ENCODE data around the gene CNOT11.
A peak's percentile ranks its signal among the peaks of the same experiment; 100 is the strongest.
"Not testable (repeated sequence)": the region's sequence is repeated elsewhere in the genome, so short reads cannot be mapped to it uniquely, and the experiment has no call there.

The CNOT11 gene

DNA sequence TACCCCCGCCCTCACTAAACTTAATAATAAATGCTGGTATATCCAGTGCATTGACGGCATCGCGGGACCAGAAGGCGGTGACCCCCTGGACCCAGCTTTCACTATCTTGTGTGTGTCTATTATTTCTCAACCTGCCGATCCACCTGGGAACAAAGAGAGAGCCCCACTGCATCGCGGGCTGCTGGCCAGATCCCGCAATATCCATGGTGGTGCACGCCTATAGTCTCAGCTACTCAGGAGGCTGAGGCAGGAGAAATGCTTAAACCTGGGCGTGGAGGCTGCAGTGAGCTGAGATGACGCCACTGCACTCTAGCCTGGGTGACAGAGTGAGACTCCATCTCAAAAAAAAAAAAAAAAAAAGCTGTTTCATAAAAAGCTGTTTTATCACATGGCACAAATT is 7.8 kb upstream of the CNOT11 start:
- not testable (repeated sequence) for DNase-seq (ENCODE audit: extremely low read depth in 1 of 2, low read depth in 1 of 2)

DNA sequence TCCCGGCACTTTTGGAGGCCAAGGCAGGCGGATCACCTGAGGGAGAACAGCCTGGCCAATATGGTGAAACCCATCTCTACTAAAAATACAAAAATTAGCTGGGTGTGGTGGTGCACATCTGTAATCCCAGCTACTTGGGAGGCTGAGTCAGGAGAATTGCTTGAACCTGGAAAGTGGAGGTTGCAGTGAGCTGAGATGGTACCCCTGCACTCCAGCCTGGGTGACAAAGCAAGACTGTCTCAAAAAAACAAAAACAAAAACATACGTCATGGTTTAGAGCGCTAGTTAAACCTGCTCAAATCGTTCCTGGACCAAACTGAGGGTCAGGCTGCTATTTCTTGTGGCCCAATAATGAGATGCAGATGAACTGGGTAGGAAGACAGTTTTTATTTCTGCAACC is 7.2 kb upstream of the CNOT11 start:
- not testable (repeated sequence) for DNase-seq (ENCODE audit: extremely low read depth in 1 of 2, low read depth in 1 of 2)

DNA sequence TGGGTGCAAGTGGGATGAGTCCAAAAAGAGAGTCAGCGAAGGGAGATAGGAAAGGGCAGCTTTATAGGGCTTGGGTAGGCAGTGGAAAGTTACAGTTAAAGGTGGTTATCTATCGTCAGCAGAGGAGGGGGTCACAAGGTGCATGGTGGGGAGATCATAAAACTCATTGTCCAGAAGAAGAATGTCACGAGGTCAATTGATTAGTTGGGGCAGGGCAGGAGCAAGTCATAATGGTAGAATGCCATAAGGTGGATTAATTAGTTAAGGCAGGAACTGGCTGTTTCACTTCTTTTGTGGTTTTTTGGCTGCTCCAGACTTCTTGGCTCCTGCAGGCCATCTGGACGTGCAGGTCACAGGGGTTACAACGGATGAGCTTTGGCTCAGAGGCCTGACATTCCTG is 3.9 kb upstream of the CNOT11 start:
- DNase-seq (ENCODE audit: extremely low read depth in 1 of 2, low read depth in 1 of 2), result not testable (repeated sequence)

DNA sequence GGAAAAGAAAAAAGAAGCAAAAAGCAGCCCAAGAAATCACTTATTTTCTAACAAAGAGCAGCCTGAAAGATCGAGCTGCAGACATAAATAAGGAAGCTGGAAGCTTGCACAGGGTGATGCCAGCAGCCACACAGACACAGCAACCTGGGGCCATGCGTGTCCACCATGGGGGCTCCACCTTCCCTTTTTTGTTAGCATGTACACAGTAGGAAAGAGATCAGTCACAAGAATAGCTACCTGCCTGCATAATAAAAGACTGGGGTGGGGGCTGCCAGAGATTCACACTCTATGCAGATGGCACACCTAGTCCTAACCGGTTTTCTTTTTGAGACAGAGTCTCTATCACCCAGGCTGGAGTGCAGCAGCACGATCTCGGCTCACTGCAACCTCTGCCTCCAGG is 2.9 kb upstream of the CNOT11 start:
- no peak for DNase-seq (ENCODE audit: extremely low read depth in 1 of 2, low read depth in 1 of 2)

DNA sequence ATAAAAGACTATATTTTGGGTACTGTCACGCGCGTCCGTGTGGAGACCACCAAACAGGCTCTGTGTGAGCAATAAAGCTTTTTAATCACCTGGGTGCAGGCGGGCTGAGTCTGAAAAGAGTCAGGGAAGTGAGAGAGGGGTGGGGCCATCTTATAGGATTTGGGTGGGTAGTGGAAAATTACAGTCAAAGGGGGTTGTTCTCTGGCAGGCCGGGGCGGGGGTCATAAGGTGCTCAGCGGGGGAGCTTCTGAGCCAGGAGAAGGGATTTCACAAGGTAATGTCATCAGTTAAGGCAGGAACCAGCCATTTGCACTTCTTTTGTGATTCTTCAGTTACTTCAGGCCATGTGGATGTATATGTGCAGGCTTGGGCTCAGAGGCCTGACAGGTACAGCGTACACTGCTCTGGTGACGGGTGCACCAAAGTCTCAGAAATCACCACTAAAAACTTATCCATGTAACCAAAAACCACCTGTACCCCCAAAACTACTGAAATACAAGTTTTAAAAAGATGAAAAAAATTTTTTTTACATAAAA is 1.4 kb upstream of the CNOT11 start:
- not testable (repeated sequence) for DNase-seq (ENCODE audit: extremely low read depth in 1 of 2, low read depth in 1 of 2)

DNA sequence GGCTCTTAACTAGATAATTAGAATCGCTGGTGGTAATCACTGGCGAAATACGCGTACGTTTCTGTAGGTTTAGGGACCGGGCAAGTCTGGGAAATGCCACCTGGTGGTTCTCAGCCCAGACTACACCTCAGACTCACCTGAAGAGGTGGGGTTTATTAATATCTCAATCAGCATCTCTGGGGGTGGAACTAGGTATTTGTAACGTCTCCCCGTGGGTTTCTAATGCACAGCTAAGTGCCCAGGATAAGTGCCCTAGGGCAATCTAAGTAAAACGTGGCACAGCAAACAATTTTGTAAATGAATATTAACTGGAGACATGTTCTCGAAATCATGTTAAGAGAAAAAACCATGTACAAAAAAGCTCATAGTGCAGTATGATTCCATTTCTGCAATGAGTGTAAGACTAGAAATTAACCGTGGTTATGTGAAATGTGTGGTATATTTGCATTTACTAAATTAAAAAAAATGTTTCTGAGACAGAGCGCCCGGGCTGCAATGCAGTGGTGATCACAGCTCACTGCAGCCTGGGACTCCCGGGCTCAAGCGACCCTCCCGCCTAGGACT is 760 bp upstream of the CNOT11 start:
- DNase-seq (ENCODE audit: extremely low read depth in 1 of 2, low read depth in 1 of 2), result no peak

DNA sequence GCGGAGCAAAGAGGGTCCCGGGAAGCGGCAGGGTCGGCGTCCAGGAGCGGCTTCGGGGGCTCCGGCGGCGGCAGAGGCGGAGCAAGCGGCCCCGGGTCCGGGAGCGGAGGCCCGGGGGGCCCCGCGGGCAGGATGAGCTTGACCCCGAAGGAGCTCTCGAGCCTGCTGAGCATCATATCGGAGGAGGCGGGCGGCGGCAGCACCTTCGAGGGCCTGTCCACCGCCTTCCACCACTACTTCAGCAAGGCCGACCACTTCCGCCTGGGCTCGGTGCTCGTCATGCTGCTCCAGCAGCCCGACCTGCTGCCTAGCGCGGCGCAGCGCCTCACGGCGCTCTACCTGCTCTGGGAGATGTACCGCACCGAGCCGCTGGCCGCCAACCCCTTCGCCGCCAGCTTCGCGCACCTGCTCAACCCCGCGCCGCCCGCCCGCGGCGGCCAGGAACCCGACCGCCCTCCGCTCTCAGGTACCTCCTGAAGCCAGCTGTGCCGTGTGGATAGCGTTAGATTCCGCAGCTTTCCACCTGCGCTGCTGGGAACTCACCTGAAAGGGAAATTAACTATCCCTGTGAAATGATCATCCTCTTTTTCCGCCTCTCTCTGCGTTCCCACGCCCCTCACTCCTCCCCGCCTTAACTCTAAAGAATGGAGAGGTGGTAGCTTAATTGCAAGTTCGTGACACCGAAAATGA is 472 bp downstream of the CNOT11 start:
- peak; percentile 44 to 59 for DNase-seq (ENCODE audit: extremely low read depth in 1 of 2, low read depth in 1 of 2)

DNA sequence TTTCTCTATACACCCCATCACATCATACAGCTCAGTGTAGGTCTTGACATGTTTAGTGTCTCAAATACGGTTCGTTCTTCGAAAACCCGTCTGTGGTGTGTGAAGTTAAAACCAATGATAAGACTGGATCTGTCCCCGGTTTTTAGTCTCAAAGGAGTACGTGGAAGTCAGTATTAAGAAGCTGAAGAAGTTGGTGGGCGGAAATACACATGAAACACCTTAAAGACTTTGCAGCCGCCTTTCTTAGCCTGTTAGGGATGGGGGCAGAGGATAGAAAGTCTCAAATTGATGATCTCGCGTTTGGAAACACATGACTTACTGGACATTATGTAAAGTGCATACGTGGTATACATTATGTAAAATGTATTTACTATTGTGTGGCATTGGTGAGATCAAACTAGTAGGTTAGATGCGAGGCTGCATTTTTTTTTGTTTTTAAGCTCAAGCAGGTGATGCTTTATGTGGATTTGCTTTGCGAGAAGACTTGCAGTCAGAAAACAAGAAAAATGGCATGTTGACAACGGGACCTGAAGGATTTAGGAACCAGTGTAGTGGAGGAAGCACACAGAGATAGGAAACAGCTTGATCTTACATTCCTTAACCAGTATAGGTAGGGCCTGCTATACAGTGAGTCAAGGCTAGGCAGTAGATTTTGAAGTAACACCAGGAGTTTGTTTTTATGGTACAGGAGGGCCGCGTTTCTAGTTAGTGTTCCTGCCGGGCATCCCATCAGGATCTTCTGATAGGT is 1.2 kb downstream of the CNOT11 start:
- no peak for DNase-seq (ENCODE audit: extremely low read depth in 1 of 2, low read depth in 1 of 2)

DNA sequence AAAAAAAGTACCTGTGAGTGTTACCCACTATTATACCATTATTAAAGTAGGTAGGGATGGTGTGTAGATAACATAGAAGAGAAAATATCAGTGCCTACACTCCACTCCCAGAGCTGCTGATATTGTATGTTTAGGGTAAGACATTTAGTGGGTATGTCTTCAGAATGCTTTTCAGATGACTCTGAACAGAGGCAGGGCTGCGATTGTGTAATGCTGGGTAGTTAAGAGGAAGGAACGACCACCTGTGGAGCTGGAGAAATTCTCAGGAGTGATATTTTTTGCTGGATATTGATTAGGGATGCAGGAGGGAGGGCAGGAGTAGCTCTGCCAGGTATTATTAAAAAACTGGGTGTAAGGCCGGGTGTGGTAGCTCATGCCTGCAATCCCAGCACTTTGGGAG is 2.8 kb downstream of the CNOT11 start:
- DNase-seq (ENCODE audit: extremely low read depth in 1 of 2, low read depth in 1 of 2), result no peak

DNA sequence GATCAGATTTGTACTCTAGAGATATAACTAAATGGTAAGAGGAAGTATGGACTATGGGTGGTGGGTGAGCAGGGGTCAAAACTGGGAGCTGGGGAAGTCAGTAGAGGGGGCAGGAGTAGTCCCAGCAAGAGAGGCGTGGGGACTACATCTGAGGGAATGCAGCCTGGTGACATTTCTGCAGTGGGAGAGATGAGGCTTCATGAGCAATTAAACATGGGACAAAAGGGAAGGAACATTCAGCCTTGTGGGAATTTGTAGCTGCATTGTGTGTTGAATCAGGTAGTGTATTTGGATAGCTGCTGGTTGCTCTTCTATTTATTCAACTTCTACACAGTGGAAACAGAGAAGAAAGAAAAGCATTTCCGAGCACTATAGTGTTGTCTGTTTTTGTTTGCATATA is 3.6 kb downstream of the CNOT11 start:
- DNase-seq (ENCODE audit: extremely low read depth in 1 of 2, low read depth in 1 of 2), result no peak

DNA sequence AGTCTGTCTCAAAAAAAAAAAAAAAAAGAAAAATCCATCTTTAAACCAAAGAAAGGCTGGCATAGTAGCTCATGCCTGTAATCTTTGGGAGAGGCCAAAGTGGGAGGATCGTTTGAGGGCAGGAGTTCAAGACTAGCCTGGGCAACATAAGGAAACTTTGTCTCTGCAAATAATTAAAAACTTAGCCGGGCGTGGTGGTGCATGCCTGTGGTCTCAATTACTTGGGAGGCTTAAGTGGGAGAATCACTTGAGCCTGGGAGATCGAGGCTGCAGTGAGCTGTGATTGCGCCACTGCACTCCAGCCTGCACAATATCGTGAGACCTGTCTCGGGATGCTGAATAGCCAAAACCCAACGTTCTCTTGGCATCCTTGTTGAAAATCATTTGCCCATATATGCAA is 6.1 kb downstream of the CNOT11 start:
- DNase-seq (ENCODE audit: extremely low read depth in 1 of 2, low read depth in 1 of 2), result no peak

DNA sequence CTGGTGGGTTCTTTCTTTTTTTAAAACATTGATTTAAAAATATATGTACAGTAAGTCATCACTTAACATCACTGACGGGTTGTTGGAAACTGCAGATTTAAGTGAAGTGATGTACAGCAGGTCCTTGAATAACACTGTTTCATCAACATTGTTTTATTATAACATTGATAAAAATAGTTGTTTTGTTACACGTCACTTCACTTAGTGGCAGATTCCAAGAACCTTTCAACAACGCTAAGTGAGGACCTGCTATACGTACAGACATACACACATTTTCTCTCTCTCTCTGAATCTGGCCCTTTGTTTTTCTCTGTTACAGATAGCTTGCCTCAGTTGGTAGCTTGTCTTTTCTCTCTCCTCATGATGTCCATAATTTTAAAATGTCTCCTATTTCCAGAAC is 9.5 kb downstream of the CNOT11 start:
- no peak for DNase-seq (ENCODE audit: extremely low read depth in 1 of 2, low read depth in 1 of 2)

DNA sequence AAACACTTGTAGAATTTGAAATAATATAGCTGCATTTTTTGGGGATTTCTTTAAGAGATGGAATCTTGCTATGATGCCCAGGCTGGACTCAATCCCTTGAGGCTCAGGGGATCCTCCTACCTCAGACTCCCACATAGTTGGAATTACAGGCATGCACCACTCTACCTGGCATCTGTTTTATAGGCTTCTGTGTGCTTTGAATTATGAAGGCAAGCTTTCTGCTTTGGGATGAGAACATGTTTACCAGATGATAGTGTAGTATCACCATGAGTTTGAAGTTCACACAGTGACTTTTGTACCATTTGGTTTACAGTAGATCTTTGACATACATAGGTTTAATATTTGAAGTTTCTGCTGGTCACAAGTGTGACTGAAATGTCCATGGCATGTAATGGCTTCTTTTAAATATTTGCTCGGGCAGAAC is 10.7 kb downstream of the CNOT11 start:
- DNase-seq (ENCODE audit: extremely low read depth in 1 of 2, low read depth in 1 of 2), result no peak

DNA sequence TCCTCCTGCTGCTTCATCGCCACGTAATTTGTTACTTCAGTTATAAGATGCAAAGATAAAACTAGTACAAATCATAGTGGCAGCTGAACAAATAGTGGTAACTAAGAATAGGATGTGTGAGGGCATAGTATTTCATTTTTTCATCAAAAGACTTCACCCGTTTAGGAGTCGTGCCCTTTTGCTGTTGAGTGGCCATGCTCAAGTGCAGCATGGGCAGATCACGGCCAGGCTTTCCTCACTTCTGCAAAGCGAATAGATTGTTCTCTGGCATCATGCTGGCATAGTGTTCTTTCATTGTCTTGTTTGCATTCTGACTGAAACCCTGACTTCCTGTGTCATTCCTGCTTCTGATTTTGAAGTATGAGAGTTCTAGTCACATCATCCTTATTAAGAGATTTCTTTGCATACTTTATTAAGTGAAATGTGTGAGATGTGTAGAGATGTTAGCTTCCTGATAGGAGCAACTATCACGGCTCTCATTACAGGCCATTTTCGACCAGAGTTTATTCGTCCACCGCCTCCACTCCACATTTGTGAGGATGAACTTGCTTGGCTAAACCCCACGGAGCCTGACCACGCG is 11.8 kb downstream of the CNOT11 start:
- DNase-seq (ENCODE audit: extremely low read depth in 1 of 2, low read depth in 1 of 2), result no peak

DNA sequence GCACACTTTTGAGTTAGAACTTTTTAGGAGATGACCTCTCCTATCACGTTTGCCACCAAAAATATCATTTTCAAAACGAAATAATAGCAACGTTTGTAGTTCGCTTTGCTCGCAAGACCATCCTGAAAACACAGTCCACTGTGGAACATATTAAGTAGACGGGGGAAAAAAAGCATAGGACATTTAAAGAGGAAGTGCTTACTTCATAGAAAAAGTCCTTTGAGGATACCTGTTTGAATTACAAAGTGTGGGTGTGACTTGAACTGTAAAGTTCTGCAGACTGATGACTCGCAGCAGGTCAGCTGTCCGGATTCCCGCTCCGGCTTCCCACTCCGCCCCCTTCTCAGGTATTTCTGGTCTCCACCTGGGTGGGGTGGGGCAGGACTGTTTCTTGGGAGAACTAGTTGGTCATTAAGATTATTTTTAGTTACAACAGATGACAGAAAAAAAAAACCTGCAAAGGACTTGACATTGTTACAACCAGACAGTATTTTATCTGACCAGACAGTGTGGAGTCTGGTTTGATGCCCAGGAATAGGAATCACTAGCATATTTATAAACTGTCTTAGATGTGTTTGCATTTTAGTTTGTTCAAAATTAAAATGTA is 13.3 kb downstream of the CNOT11 start:
- DNase-seq (ENCODE audit: extremely low read depth in 1 of 2, low read depth in 1 of 2), result no peak

DNA sequence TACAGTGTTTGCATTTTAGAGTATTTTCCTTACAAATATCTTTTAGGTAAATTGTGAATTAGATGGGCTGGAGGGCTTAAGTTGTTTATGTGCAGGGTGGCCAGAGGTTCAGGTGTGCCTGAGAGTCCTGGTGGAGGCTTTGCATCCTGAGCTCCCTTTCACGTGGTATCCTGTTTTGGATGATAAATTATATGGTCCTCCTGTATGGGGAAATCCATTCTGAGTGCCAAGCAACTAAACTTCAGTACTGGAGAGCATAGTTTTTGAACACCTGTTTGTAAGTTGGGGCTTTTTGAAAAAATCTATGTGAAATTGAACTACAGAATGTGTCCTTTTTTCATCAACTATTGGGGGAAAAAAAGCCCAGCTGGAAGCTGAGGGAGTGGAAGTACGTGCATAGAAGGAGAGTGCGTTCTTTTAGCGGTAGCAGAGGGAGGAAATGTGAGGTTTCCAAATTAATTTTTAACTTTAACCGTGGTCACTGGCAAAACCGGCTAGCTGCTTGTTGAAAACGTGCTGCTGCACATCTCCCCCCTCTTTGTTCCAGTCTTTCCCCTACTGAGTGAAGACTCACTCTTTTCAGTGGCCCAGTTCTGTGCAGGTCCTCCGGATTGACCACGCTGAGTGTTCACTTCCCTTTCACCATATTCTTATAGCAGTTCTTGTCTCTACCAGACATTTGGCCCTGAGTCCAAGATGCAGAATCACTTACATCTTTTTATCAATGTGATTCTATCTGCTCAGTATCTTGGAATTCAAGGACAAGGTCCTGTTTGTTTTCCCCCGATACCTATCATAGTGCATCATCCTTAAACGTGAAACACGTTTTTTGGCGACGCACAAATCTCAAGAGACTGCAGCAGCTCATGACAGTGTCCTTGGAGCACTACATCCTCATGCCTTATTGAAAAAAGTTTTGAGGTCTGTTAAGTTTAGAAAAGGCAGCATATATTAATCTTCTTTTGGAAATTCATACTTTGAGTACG is 15.3 kb downstream of the CNOT11 start:
- no peak for DNase-seq (ENCODE audit: extremely low read depth in 1 of 2, low read depth in 1 of 2)

DNA sequence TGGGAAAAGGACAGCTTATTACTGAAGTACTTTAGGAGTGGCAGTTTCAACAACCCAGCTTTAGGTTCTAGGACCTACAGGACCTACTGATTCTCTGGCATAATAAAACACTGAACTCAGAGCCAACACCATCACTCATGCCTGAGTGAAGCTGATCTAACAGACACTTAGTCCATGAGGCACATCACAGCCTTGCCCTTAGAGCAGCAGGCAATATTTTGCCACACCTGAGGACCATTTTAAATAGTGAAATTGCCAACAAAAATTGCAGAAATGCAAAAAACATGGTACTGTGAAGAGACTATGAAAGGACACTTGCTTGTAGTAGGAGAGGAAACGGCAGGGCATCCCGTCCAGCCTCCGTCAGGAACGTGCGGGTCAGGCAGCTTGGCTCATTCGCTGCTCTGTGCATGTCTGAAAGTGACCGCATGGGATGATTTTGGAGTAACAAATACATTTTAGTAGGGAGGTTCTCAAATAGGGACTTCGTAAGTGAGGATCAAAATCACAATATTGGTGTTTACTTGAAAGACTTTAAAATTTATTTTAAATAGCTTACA is 18.1 kb downstream of the CNOT11 start:
- no peak for DNase-seq (ENCODE audit: extremely low read depth in 1 of 2, low read depth in 1 of 2)

DNA sequence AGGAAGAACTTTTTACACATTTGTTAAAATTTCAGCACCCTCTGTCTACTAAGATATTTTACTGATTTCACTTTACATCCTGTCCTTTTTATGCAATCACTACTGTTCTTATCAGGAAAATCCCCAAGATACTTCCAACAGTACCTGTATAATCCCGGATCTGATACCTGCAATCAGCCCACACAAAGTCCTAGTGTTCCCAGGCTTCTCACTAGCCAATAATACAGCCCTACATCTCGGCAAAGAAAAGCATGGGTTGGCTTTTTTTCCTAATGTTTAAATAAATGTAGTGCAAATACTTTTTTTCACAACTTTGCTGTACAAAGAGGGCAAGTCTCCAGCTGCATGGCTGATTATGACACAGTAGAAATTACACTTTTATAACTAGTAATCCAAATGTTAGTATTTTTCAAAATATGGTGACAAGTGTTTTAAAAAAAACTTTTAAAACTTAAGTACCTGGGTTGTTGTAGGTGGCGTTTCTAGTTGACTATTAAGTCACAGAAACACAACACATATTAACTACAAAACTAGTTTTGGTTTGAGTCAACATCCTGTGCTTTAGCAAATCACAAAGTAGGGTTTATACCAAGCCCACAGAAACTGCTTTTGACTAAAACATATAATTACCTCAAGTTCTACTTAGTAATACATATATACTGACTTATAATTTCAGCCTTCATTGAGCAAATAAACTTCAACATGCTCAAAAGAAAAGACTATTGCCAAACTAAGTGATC is 19.5 kb downstream of the CNOT11 start:
- DNase-seq (ENCODE audit: extremely low read depth in 1 of 2, low read depth in 1 of 2), result no peak

DNA sequence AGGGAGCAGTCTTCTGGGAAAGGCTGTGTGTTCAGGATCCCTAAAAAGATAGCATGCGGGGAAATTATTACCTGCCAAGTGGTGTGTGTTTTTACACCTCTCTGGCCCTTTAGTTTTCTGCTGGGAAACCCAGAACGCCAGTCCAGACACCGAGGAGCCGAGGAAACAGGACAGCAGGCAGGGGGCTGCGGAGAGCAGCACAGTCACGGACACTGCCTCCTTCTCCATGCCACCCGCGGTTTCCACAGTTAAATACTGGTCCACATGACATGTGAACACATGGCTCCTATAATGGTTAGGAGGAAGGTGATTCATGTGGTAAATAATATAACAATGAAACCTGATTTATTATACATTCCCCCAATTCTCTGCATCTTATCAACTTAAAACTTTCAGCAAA is 20.4 kb downstream of the CNOT11 start:
- no peak for DNase-seq (ENCODE audit: extremely low read depth in 1 of 2, low read depth in 1 of 2)

Measured in activated CD8-positive, alpha-beta memory T cell treated with anti-CD3 and anti-CD28 coated beads for 1 hour (primary cell).